Measurements from ENCODE around the gene TEX26. TPM values are rescaled to one million over a fixed set of nuclear protein-coding genes. Genes with fewer than 3 reads are reported as not detected.

The TEX26 gene
- polyA plus RNA-seq, 3 donors: not detected

- Mint-ChIP-seq H3K27me3 (ENCODE audit: low read depth in 3 of 3) (peaks cover 6 to 20% (median 13%) of the 10 kb centered on the region in 3 donors), H3K4me1 (no peaks in the 10 kb centered on the region), H3K36me3 (no peaks in the 10 kb centered on the region), H3K27ac (no peak overlapping the region), H3K9me3 (peaks cover 0 to 10% (median 3%) of the 10 kb centered on the region in 7 donors), H3K4me3 (no peak overlapping the region)
- no peak overlapping the region for H3K27ac ChIP-seq (ENCODE audit: low read depth in 1 of 2, low read length in 2 of 2)
- TF ChIP-seq CTCF (IDR thresholded peaks at IDR 0.05): no peak
- H4K20me1 ChIP-seq (ENCODE audit: insufficient read depth, low read length): no peaks in the 10 kb centered on the region
- H3K9ac ChIP-seq (ENCODE audit: insufficient read depth, low read length, poor library complexity, severe bottlenecking): no peak overlapping the region
- H3K9me3 ChIP-seq (replicated peaks in 1 of 2; ENCODE audit: control insufficient read depth in 1 of 2, insufficient read depth in 1 of 2, low read length in 2 of 2): peaks cover 0 to 9% of the 10 kb centered on the region in 2 donors
- H3K4me2 ChIP-seq (replicated peaks; ENCODE audit: extremely low read depth, low read length, poor library complexity, severe bottlenecking): no peak overlapping the region
- H3K4me3 ChIP-seq (replicated peaks in 1 of 3; ENCODE audit: low read depth in 2 of 3, low read length in 3 of 3): no peak overlapping the region
- no peak for DNase-seq
- no peaks in the 10 kb centered on the region for H3K36me3 ChIP-seq (replicated peaks in 1 of 2; ENCODE audit: control insufficient read depth in 1 of 2, insufficient read depth in 2 of 2, low read length in 2 of 2)
- H3K4me1 ChIP-seq (ENCODE audit: control insufficient read depth in 1 of 2, insufficient read depth in 2 of 2, low read length in 2 of 2): no peaks in the 10 kb centered on the region
- WGBS (ENCODE audit: insufficient coverage): 90% methylated on average over 3 of the region's 3 CpGs
- intact Hi-C loops (cut with micrococcal nuclease): no loop called here
- no peak overlapping the region for H2AFZ ChIP-seq (ENCODE audit: insufficient read depth, low read depth, low read length, poor library complexity, severe bottlenecking)
- H3K79me2 ChIP-seq (ENCODE audit: insufficient read depth, low read length): no peaks in the 10 kb centered on the region
- peaks cover 2 to 10% of the 10 kb centered on the region in 2 donors for H3K27me3 ChIP-seq (ENCODE audit: control insufficient read depth in 2 of 2, insufficient read depth in 2 of 2, low read length in 2 of 2)
Observed at GRCh38 chr13:30934803-30935202, 2.3 kb downstream of the TEX26 start.

- 94% methylated on average over 4 of the region's 4 CpGs for WGBS (ENCODE audit: insufficient coverage)
- Mint-ChIP-seq H3K4me3 (no peak overlapping the region), H3K27ac (no peak overlapping the region), H3K4me1 (no peaks in the 10 kb centered on the region), H3K27me3 (ENCODE audit: low read depth in 3 of 3) (peaks cover 6 to 19% (median 8%) of the 10 kb centered on the region in 3 donors), H3K9me3 (peaks cover 0 to 12% (median 6%) of the 10 kb centered on the region in 7 donors), H3K36me3 (no peaks in the 10 kb centered on the region)
- Histone ChIP-seq H3K36me3 (replicated peaks in 1 of 2; ENCODE audit: control insufficient read depth in 1 of 2, insufficient read depth in 2 of 2, low read length in 2 of 2) (no peaks in the 10 kb centered on the region), H3K4me1 (ENCODE audit: control insufficient read depth in 1 of 2, insufficient read depth in 2 of 2, low read length in 2 of 2) (no peaks in the 10 kb centered on the region), H3K9ac (ENCODE audit: insufficient read depth, low read length, poor library complexity, severe bottlenecking) (no peak overlapping the region), H3K27ac (ENCODE audit: low read depth in 1 of 2, low read length in 2 of 2) (no peak overlapping the region), H4K20me1 (ENCODE audit: insufficient read depth, low read length) (no peaks in the 10 kb centered on the region), H3K79me2 (ENCODE audit: insufficient read depth, low read length) (no peaks in the 10 kb centered on the region), H2AFZ (ENCODE audit: insufficient read depth, low read depth, low read length, poor library complexity, severe bottlenecking) (no peak overlapping the region), H3K9me3 (replicated peaks in 1 of 2; ENCODE audit: control insufficient read depth in 1 of 2, insufficient read depth in 1 of 2, low read length in 2 of 2) (peaks cover 0 to 9% of the 10 kb centered on the region in 2 donors), H3K4me3 (replicated peaks in 1 of 3; ENCODE audit: low read depth in 2 of 3, low read length in 3 of 3) (no peak overlapping the region), H3K27me3 (ENCODE audit: control insufficient read depth in 2 of 2, insufficient read depth in 2 of 2, low read length in 2 of 2) (peaks cover 2 to 10% of the 10 kb centered on the region in 2 donors), H3K4me2 (replicated peaks; ENCODE audit: extremely low read depth, low read length, poor library complexity, severe bottlenecking) (no peak overlapping the region)
- no peak for DNase-seq
- TF ChIP-seq CTCF (IDR thresholded peaks at IDR 0.05): no peak
- intact Hi-C loops (cut with micrococcal nuclease): no loop called here
Observed at GRCh38 chr13:30936971-30937370, 4.5 kb downstream of the TEX26 start.

Data from CD14-positive monocyte (primary cell).